Tibial artery (tissue), 4 donors: ENCODE results near the gene LIX1L.

Experiments used
- DNase-seq, 2 donors: peaks; one replicate each; pipeline ENCODE4 v3.0.0-alpha.2; 2019
- H3K27ac ChIP-seq, 2 donors: fragments of 200-600 bp; sonication (generic) in 1 of 2; 1 replicate in 1 of 2; 2 replicates in 1 of 2; pipeline ENCODE4 v1.5.1; 2018 to 2019; ENCODE audit warnings: mild to moderate bottlenecking in 1 of 2
- H3K27me3 ChIP-seq, 2 donors: fragments of 200-600 bp; sonication (generic) in 1 of 2; one replicate each; pipeline versions ENCODE4 v1.5.1 to v1.6.0; 2016 to 2019
- H3K36me3 ChIP-seq, 3 donors: fragments of 200-600 bp; sonication (generic) in 2 of 3; one replicate each; pipeline ENCODE4 v1.5.1; 2016 to 2019; ENCODE audit warnings: mild to moderate bottlenecking in 2 of 3
- H3K4me1 ChIP-seq, 4 donors: fragments of 200-600 bp; sonication (generic) in 2 of 4; 1 replicate in 3 of 4; 2 replicates in 1 of 4; pipeline ENCODE4 v1.5.1; 2016 to 2019
- H3K4me3 ChIP-seq, 2 donors: fragments of 200-600 bp; sonication (generic) in 1 of 2; 1 replicate in 1 of 2; 2 replicates in 1 of 2; pipeline ENCODE4 v1.5.1; 2018 to 2019; ENCODE audit warnings: mild to moderate bottlenecking in 2 of 2
- H3K9me3 ChIP-seq, 3 donors: fragments of 200-600 bp; sonication (generic) in 1 of 3; one replicate each; pipeline ENCODE4 v1.5.1; 2016 to 2019
- intact Hi-C: fragments of 100-400 bp; cut with DNase I; formaldehyde crosslinking; loops from one replicate; pipeline ENCODE4 v1.15.0; 2023; ENCODE audit warnings: low total_unique reads
- TF ChIP-seq, protein P1 (sequence below), 2 experiments: fragments of 200-600 bp in 1 of 2; fragments of 450-650 bp in 1 of 2; IDR thresholded peaks; one replicate each; pipeline ENCODE4 v1.5.1; 2017 to 2019; ENCODE audit warnings: antibody characterized with exemption in 2 of 2, mild to moderate bottlenecking in 1 of 2, moderate library complexity in 1 of 2

The LIX1L gene

DNA sequence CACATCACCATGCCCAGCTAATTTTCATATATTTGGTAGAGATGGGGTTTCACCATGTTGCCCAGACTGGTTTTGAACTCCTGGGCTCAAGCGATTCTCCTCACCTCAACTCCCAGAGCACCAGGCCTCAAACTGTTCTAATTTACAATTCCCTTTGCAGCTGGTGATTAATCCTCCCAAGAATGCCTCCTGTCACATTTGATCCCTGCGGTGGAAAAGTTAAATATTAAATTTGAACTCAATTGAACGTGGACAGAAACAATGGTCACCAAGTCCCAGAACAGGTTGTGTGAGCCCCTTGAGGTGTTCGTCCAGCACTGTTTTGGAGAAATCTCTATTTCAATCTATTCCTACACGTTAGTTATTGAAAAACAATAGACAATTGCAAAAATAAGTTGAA lies 70.2 kb downstream of the LIX1L start:
- intact Hi-C loops = no loop called here
- no peaks in the 10 kb centered on the region for H3K27me3 ChIP-seq
- no peaks in the 10 kb centered on the region for H3K9me3 ChIP-seq
- no peak overlapping the region for H3K4me3 ChIP-seq
- peak overlapping the region in 1 of 2 donors; percentile 57 for H3K27ac ChIP-seq
- no peaks in the 10 kb centered on the region for H3K36me3 ChIP-seq
- TF ChIP-seq, protein P1, sequence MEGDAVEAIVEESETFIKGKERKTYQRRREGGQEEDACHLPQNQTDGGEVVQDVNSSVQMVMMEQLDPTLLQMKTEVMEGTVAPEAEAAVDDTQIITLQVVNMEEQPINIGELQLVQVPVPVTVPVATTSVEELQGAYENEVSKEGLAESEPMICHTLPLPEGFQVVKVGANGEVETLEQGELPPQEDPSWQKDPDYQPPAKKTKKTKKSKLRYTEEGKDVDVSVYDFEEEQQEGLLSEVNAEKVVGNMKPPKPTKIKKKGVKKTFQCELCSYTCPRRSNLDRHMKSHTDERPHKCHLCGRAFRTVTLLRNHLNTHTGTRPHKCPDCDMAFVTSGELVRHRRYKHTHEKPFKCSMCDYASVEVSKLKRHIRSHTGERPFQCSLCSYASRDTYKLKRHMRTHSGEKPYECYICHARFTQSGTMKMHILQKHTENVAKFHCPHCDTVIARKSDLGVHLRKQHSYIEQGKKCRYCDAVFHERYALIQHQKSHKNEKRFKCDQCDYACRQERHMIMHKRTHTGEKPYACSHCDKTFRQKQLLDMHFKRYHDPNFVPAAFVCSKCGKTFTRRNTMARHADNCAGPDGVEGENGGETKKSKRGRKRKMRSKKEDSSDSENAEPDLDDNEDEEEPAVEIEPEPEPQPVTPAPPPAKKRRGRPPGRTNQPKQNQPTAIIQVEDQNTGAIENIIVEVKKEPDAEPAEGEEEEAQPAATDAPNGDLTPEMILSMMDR (IDR thresholded peaks at IDR 0.05) = no peak
- DNase-seq = no peak
- peaks cover 0 to 39% (median 26%) of the 10 kb centered on the region in 4 donors for H3K4me1 ChIP-seq

DNA sequence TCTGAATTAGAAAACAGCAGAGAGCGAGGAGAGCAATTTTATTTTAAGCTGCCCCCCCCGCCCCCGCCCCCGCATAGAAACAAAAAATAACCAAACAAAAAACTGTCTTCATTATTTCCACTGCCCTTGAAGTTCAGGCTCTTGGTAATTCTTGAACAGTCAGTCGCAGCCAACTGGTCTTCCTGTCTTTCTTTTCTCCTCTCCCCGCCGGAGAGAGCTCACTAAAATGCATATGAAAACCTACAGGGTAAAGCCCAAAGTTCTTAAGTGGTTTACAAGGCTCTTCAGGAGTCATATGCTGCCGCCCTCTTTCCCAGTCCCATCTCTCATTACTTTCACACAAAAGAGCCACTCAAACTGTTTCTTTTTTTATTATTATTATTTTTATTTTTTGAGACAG lies 71.0 kb downstream of the LIX1L start:
- Histone ChIP-seq H3K27ac (peak overlapping the region; percentile 40 to 57), H3K4me3 (no peak overlapping the region), H3K27me3 (no peaks in the 10 kb centered on the region), H3K36me3 (no peaks in the 10 kb centered on the region), H3K4me1 (peaks cover 0 to 32% (median 19%) of the 10 kb centered on the region in 4 donors), H3K9me3 (no peaks in the 10 kb centered on the region)
- DNase-seq = no peak
- TF ChIP-seq, protein P1 (IDR thresholded peaks at IDR 0.05) = no peak
- intact Hi-C loops = no loop called here

DNA sequence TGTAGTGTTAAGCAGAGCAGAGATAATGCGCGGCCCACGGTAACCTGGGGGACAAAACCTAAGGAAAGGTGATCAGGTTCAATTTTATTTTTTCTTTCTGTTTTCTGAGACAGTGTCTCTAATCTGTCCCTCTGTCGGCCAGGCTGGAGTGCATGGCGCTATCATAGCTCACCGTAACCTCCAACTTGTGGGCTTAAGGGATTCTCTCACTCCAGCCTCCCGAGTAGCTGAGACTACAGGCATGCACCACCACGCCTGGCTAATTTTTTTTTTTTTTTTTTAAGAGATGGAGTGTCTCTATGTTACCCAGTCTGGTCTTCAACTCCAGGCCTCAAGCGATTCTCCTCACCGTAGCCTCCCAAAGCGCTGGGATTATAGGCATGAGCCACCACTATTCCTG lies 71.4 kb downstream of the LIX1L start:
- TF ChIP-seq, protein P1 (IDR thresholded peaks at IDR 0.05) = no peak
- no peak for DNase-seq
- Histone ChIP-seq H3K36me3 (no peaks in the 10 kb centered on the region), H3K27me3 (no peaks in the 10 kb centered on the region), H3K27ac (peak overlapping the region; percentile 40 to 57), H3K4me1 (peaks cover 0 to 28% (median 15%) of the 10 kb centered on the region in 4 donors), H3K9me3 (no peaks in the 10 kb centered on the region), H3K4me3 (peak overlapping the region; percentile 56 to 61)
- intact Hi-C loops = no loop called here

DNA sequence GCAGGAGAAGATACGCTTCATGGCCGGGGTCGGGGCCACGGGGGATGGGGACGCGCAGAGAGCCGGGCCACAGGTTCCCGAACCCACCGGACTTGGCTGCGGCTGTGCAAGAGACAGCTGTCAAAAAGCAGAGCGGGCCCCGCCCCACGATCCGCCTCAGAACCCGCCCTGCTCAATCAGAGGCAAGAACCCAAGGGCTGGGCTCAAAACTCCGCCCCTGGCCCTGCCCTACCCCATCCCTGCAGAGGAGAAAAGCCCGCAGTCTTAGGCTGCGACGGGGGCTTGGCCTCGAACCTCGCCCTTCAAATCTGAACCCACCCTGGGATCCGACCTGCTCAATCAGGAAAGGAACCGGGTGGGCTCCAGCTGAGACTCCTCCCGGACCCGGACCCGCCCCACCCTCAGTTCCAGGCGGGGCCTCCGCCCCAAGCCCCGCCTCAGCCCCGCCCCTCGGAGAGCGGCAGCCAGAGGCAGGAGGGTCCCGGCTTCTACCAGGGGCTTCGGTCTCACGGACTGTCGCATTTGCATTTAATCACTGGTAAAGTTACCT lies 72.0 kb downstream of the LIX1L start, which contains the start of gene ANKRD35:
Gene ANKRD35 (minus strand): TSS at position 129 of the 550 bp plus-strand sequence. CDS start 108 bp downstream, at position 21.
- intact Hi-C loops = no loop called here
- Histone ChIP-seq H3K9me3 (no peaks in the 10 kb centered on the region), H3K27ac (peak within 1 kb of the TSS; percentile 40 to 57), H3K27me3 (no peaks in the 10 kb centered on the region), H3K4me3 (peak within 1 kb of the TSS; percentile 56 to 61), H3K36me3 (no peaks in the 10 kb centered on the region), H3K4me1 (peaks cover 0 to 22% (median 9%) of the 10 kb centered on the region in 4 donors)
- TF ChIP-seq, protein P1 (IDR thresholded peaks at IDR 0.05) = no peak
- peak; percentile 85 to 93 for DNase-seq

DNA sequence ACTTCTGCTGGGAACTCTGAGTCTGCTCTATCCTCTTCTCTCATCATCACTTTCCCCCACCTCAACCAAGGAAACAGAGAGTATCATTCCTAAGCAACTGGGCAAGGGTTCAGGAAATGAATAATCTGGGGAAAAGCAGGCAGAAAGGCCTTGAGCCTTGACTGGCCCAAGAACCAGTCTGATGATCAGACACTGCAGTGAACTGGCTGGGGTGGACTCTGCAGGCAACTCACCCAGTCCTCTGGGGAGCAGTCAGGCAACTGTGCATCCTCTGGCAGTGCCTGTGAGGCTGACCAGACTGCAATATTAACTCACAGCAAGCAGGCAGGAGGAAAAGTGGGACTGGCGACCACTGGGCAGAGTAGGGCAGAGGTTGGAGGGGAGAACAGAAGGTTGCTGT lies 73.1 kb downstream of the LIX1L start:
- no peak overlapping the region for H3K4me3 ChIP-seq
- no peaks in the 10 kb centered on the region for H3K27me3 ChIP-seq
- H3K9me3 ChIP-seq = no peaks in the 10 kb centered on the region
- no peaks in the 10 kb centered on the region for H3K36me3 ChIP-seq
- intact Hi-C loops = no loop called here
- TF ChIP-seq, protein P1 (IDR thresholded peaks at IDR 0.05) = no peak
- no peak overlapping the region for H3K27ac ChIP-seq
- no peak for DNase-seq
- H3K4me1 ChIP-seq = peaks cover 0 to 10% (median 5%) of the 10 kb centered on the region in 4 donors
